Esophagus (tissue), 2 donors: Measurements from ENCODE around the gene COA8. TPM values are rescaled to one million over a fixed set of nuclear protein-coding genes. Genes with fewer than 3 reads are reported as not detected.
A peak's percentile ranks its signal among the peaks of the same experiment; 100 is the strongest.

Experiments used
- H3K27ac ChIP-seq, 2 donors: one replicate each; pipeline ENCODE4 v1.5.1; 2013; ENCODE audit warnings: low read depth in 2 of 2, mild to moderate bottlenecking in 2 of 2, inconsistent platforms in 1 of 2, low read length in 1 of 2, moderate library complexity in 1 of 2
- H3K27me3 ChIP-seq, 2 donors: one replicate each; pipeline ENCODE4 v1.6.1; 2013; ENCODE audit warnings: low read length in 2 of 2, control low read depth in 1 of 2, mild to moderate bottlenecking in 1 of 2; ENCODE audit not compliant: insufficient read depth in 2 of 2, control insufficient read depth in 1 of 2
- H3K36me3 ChIP-seq, 2 donors: one replicate each; pipeline ENCODE4 v1.6.1; 2013; ENCODE audit warnings: low read length in 1 of 2; ENCODE audit not compliant: control insufficient read depth in 2 of 2, insufficient read depth in 2 of 2
- H3K4me1 ChIP-seq, 2 donors: one replicate each; pipeline ENCODE4 v1.6.1; 2013; ENCODE audit warnings: low read length in 1 of 2; ENCODE audit not compliant: control insufficient read depth in 2 of 2, insufficient read depth in 2 of 2
- H3K4me3 ChIP-seq, 2 donors: one replicate each; pipeline ENCODE4 v1.5.1; 2013; ENCODE audit warnings: low read length in 2 of 2, mild to moderate bottlenecking in 2 of 2, low read depth in 1 of 2, moderate library complexity in 1 of 2
- H3K9me3 ChIP-seq, 2 donors: one replicate each; pipeline ENCODE4 v1.6.1; 2013; ENCODE audit warnings: mild to moderate bottlenecking in 2 of 2, low read depth in 1 of 2, low read length in 1 of 2, moderate library complexity in 1 of 2; ENCODE audit not compliant: control insufficient read depth in 2 of 2, insufficient read depth in 1 of 2
- WGBS, 2 donors: extraction: QIAGEN DNeasy Blood & Tissue Kit; methylation state at CpG; one replicate each; pipeline ENCODE4 v1.1.7; 2013; 5-methylcytosine and 5-hydroxymethylcytosine counted together
- polyA plus RNA-seq, 2 donors: library from polyadenylated mRNA; stranded (reverse); fragments of 200-250 nt; gene quantifications; one replicate each; pipeline ENCODE4 v1.2.3, GENCODE V29; 2013
- donor health status: healthy with polysubstance abuse.
- donor health status: Bipolar disorder and iron deficiency.

The COA8 gene
- polyA plus RNA-seq, 2 donors = 35.1 to 39.3 TPM

GRCh38 chr14:103628221-103628683, 65.5 kb downstream of the COA8 start:
- Histone ChIP-seq H3K9me3 (no peaks in the 10 kb centered on the region), H3K4me1 (peaks cover 0 to 17% of the 10 kb centered on the region in 2 donors), H3K36me3 (peaks cover 0 to 2% of the 10 kb centered on the region in 2 donors), H3K4me3 (peak overlapping the region; percentile 89 to 99), H3K27ac (peak overlapping the region; percentile 90 to 95), H3K27me3 (no peaks in the 10 kb centered on the region)
- WGBS, 2 donors = 4 to 6% methylated on average over 29 to 31 of the region's 31 CpGs

GRCh38 chr14:103628684-103629502, 66.1 kb downstream of the COA8 start, which contains the start of gene KLC1:
TSS of gene KLC1 (plus strand) at chr14:103629211. CDS start at chr14:103654565, 25,354 bp downstream.
- no peaks in the 10 kb centered on the region for H3K9me3 ChIP-seq
- H3K36me3 ChIP-seq = peaks cover 0 to 2% of the 10 kb centered on the region in 2 donors
- peak within 1 kb of the TSS; percentile 90 to 95 for H3K27ac ChIP-seq
- peak within 1 kb of the TSS; percentile 89 to 99 for H3K4me3 ChIP-seq
- H3K4me1 ChIP-seq = peaks cover 0 to 17% of the 10 kb centered on the region in 2 donors
- no peaks in the 10 kb centered on the region for H3K27me3 ChIP-seq
- WGBS, 2 donors = 0% methylated on average over 59 to 96 of the region's 97 CpGs

GRCh38 chr14:103629503-103630121, 66.9 kb downstream of the COA8 start:
- Histone ChIP-seq H3K36me3 (peaks cover 0 to 2% of the 10 kb centered on the region in 2 donors), H3K27ac (peak overlapping the region; percentile 90 to 95), H3K4me1 (peaks cover 0 to 12% of the 10 kb centered on the region in 2 donors), H3K9me3 (no peaks in the 10 kb centered on the region), H3K27me3 (no peaks in the 10 kb centered on the region), H3K4me3 (peak overlapping the region; percentile 89 to 99)
- 0 to 1% methylated on average over 55 to 71 of the region's 71 CpGs for WGBS, 2 donors

- peak overlapping the region in 1 of 2 donors; percentile 89 for H3K4me3 ChIP-seq
- no peaks in the 10 kb centered on the region for H3K27me3 ChIP-seq
- no peaks in the 10 kb centered on the region for H3K9me3 ChIP-seq
- peak overlapping the region in 1 of 2 donors; percentile 28 for H3K27ac ChIP-seq
- H3K4me1 ChIP-seq = peaks cover 0 to 10% of the 10 kb centered on the region in 2 donors
- H3K36me3 ChIP-seq = peaks cover 0 to 2% of the 10 kb centered on the region in 2 donors
- WGBS, 2 donors = 18 to 27% methylated on average over 5 of the region's 5 CpGs
Observed at GRCh38 chr14:103630364-103631108, 67.8 kb downstream of the COA8 start.

- Histone ChIP-seq H3K4me3 (no peak overlapping the region), H3K27ac (peak overlapping the region in 1 of 2 donors; percentile 43), H3K9me3 (no peaks in the 10 kb centered on the region), H3K36me3 (peaks cover 0 to 6% of the 10 kb centered on the region in 2 donors), H3K27me3 (no peaks in the 10 kb centered on the region), H3K4me1 (peaks cover 0 to 6% of the 10 kb centered on the region in 2 donors)
- WGBS, 2 donors = 56 to 70% methylated on average over 1 of the region's 1 CpG
Observed at GRCh38 chr14:103633391-103633790, 70.6 kb downstream of the COA8 start.

GRCh38 chr14:103634156-103634555, 71.4 kb downstream of the COA8 start:
- Histone ChIP-seq H3K27ac (peak overlapping the region in 1 of 2 donors; percentile 51), H3K36me3 (peaks cover 0 to 9% of the 10 kb centered on the region in 2 donors), H3K4me3 (no peak overlapping the region)

GRCh38 chr14:103638594-103638993, 75.8 kb downstream of the COA8 start:
- H3K27me3 ChIP-seq = no peaks in the 10 kb centered on the region
- no peak overlapping the region for H3K27ac ChIP-seq
- H3K9me3 ChIP-seq = no peaks in the 10 kb centered on the region
- peaks cover 0 to 8% of the 10 kb centered on the region in 2 donors for H3K36me3 ChIP-seq
- WGBS, 2 donors = 88 to 90% methylated on average over 3 of the region's 3 CpGs
- H3K4me3 ChIP-seq = no peak overlapping the region
- H3K4me1 ChIP-seq = peaks cover 0 to 2% of the 10 kb centered on the region in 2 donors

More at GRCh38 chr14:103634156-103634555, 71.4 kb downstream of the COA8 start:
- Histone ChIP-seq H3K27me3 (no peaks in the 10 kb centered on the region), H3K9me3 (no peaks in the 10 kb centered on the region), H3K4me1 (peaks cover 0 to 9% of the 10 kb centered on the region in 2 donors)
- WGBS, 2 donors = 66 to 74% methylated on average over 4 of the region's 4 CpGs
